C4-2B (cell line): ENCODE data around the gene STK35.

Experiments
- ZFX ChIP-seq: fragments of 450-650 bp; IDR thresholded peaks from 2 replicates; pipeline ENCODE4 v1.6.1; 2017
- TF ChIP-seq, protein P1 (sequence below): fragments of 450-650 bp; conservative IDR thresholded peaks from 2 replicates; pipeline ENCODE4 v1.5.1; 2017; ENCODE audit warnings: mild to moderate bottlenecking

DNA sequence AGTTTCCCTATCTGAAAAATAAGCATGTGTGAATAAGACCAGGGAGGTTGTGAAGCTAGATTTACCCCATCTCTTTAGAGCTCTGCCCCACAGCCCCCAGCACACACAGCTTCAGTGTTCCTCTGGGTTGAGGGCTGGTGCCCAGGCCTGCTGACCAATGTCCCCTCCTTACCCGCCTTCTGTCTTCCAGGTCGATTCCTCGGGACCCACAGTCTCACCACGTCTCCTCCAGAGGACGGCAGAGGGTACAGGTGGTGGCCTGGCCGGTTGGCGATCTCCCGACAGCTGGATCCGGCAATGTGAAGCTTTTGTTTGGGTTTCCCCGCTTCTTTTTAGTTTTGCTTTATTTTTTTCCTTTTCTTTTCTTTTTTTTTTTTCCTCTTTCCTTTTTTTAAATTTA lies 42.0 kb downstream of the STK35 start:
- TF ChIP-seq, protein P1, sequence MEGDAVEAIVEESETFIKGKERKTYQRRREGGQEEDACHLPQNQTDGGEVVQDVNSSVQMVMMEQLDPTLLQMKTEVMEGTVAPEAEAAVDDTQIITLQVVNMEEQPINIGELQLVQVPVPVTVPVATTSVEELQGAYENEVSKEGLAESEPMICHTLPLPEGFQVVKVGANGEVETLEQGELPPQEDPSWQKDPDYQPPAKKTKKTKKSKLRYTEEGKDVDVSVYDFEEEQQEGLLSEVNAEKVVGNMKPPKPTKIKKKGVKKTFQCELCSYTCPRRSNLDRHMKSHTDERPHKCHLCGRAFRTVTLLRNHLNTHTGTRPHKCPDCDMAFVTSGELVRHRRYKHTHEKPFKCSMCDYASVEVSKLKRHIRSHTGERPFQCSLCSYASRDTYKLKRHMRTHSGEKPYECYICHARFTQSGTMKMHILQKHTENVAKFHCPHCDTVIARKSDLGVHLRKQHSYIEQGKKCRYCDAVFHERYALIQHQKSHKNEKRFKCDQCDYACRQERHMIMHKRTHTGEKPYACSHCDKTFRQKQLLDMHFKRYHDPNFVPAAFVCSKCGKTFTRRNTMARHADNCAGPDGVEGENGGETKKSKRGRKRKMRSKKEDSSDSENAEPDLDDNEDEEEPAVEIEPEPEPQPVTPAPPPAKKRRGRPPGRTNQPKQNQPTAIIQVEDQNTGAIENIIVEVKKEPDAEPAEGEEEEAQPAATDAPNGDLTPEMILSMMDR: no peak
- no peak for TF ChIP-seq ZFX
